Left lung (tissue), 10 donors: ENCODE results near the gene MYH16. TPM values are rescaled to one million over a fixed set of nuclear protein-coding genes. Genes with fewer than 3 reads are reported as not detected.
"Not testable (repeated sequence)": the region's sequence is repeated elsewhere in the genome, so short reads cannot be mapped to it uniquely, and the experiment has no call there.

Source experiments
- ATAC-seq: fragments of 200-7000 bp; cut with Tn5 transposase; one replicate; pipeline ENCODE4 v1.9.1; 2020; ENCODE audit warnings: moderate library complexity
- DNase-seq, 4 donors: peaks; one replicate each; pipeline ENCODE4 v3.0.0-alpha.2; 2013 to 2020
- H3K27ac ChIP-seq, 2 donors: fragments of 200-600 bp; sonication (generic) in 1 of 2; one replicate each; pipeline versions ENCODE4 v1.5.0 to v1.8.0; 2020 to 2021
- H3K27me3 ChIP-seq, 2 donors: fragments of 200-600 bp; sonication (generic) in 1 of 2; one replicate each; pipeline versions ENCODE4 v1.5.0 to v1.8.0; 2020 to 2021
- H3K36me3 ChIP-seq, 2 donors: fragments of 200-600 bp; sonication (generic) in 1 of 2; one replicate each; pipeline versions ENCODE4 v1.5.0 to v1.8.0; 2020 to 2021
- H3K4me1 ChIP-seq, 2 donors: fragments of 200-600 bp; one replicate each; pipeline ENCODE4 v1.8.0; 2021
- H3K4me3 ChIP-seq, 2 donors: fragments of 200-600 bp; sonication (generic) in 1 of 2; one replicate each; pipeline versions ENCODE4 v1.5.0 to v1.8.0; 2020 to 2021; ENCODE audit warnings: mild to moderate bottlenecking in 1 of 2
- H3K9me3 ChIP-seq, 2 donors: fragments of 200-600 bp; sonication (generic) in 1 of 2; one replicate each; pipeline versions ENCODE4 v1.5.0 to v1.8.0; 2020 to 2021
- intact Hi-C, 2 donors: fragments of 100-400 bp; cut with DNase I; formaldehyde crosslinking; loops; one replicate each; pipeline versions ENCODE4 v1.11.2 to v1.14.2; 2022
- polyA plus RNA-seq, 6 donors: library from polyadenylated mRNA; unstranded; fragments of 120-200 nt; gene quantifications; one replicate each; pipeline ENCODE4 v1.2.1, GENCODE V29; 2013; ENCODE audit not compliant: insufficient read length in 6 of 6
- total RNA-seq, 2 donors: library from RNA; stranded (reverse); fragmentation: NEBNext Ultra II Directional; extraction: Animal tissue kit (Norgen Biotek cat#: 25700); gene quantifications; one replicate each; pipeline ENCODE4 v1.2.1, GENCODE V29; 2021
- TF ChIP-seq, protein P1 (sequence below), 2 donors: fragments of 200-600 bp; sonication (generic) in 1 of 2; IDR thresholded peaks; one replicate each; pipeline versions ENCODE4 v1.5.0 to v1.8.0; 2021; ENCODE audit warnings: antibody characterized with exemption in 2 of 2
- donor health status: DM: no; HTN: yes; CAD: no.
- donor health status: DM: no; HTN: no; CAD: no.

The MYH16 gene
- total and polyA plus RNA-seq, 8 donors = 0.04 to 0.49 (median 0.24) TPM; not detected in 4

DNA sequence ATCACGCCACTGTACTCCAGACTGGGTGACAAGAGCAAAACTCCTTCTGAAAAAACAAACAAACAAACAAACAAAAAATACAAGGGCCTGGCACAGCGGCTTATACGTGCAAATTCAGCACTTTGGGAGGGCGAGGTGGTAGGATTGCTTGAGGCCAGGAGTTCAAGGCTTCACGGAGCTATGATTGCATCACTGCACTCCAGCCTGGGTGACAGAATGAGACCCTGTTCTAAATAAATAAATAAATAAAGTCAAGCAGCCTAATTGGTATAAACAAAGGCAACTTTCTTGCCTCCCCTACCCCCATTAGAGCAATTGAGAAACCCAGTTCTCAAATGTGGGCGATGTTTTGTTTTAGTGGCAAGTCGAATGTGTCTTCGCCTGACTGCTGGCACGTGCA is 38.5 kb upstream of the MYH16 start:
- Histone ChIP-seq H3K27ac (no peak overlapping the region), H3K4me3 (no peak overlapping the region), H3K27me3 (no peaks in the 10 kb centered on the region), H3K36me3 (no peaks in the 10 kb centered on the region), H3K4me1 (no peaks in the 10 kb centered on the region), H3K9me3 (no peaks in the 10 kb centered on the region)
- no peak for DNase-seq
- intact Hi-C loops = no loop called here
- TF ChIP-seq, protein P1, sequence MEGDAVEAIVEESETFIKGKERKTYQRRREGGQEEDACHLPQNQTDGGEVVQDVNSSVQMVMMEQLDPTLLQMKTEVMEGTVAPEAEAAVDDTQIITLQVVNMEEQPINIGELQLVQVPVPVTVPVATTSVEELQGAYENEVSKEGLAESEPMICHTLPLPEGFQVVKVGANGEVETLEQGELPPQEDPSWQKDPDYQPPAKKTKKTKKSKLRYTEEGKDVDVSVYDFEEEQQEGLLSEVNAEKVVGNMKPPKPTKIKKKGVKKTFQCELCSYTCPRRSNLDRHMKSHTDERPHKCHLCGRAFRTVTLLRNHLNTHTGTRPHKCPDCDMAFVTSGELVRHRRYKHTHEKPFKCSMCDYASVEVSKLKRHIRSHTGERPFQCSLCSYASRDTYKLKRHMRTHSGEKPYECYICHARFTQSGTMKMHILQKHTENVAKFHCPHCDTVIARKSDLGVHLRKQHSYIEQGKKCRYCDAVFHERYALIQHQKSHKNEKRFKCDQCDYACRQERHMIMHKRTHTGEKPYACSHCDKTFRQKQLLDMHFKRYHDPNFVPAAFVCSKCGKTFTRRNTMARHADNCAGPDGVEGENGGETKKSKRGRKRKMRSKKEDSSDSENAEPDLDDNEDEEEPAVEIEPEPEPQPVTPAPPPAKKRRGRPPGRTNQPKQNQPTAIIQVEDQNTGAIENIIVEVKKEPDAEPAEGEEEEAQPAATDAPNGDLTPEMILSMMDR (IDR thresholded peaks at IDR 0.05) = no peak
- no peak for ATAC-seq

DNA sequence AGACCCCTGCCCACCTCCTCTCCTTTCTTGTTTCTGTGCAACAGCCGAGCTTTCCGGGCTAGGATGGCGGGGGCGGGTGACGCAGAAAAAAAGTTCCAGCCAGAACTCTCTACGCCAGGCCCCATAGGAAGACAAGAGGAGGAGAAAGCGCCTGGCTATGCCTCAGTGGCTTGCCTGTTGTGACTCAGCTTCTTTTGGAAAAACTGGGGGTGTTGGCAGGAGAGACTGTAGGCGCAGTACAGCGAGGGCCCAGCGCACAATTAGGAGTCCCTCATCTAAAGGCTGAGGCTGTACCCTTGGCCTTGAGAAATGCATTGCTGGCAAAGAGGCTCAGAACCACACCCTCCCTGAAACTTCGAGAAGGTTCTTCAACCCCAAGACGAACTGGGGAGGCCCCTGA is 36.7 kb upstream of the MYH16 start:
- H3K9me3 ChIP-seq = no peaks in the 10 kb centered on the region
- no peaks in the 10 kb centered on the region for H3K27me3 ChIP-seq
- no peak for DNase-seq
- no peaks in the 10 kb centered on the region for H3K36me3 ChIP-seq
- H3K27ac ChIP-seq = no peak overlapping the region
- no peaks in the 10 kb centered on the region for H3K4me1 ChIP-seq
- intact Hi-C loops = no loop called here
- no peak overlapping the region for H3K4me3 ChIP-seq
- TF ChIP-seq, protein P1 (IDR thresholded peaks at IDR 0.05) = no peak
- no peak for ATAC-seq

DNA sequence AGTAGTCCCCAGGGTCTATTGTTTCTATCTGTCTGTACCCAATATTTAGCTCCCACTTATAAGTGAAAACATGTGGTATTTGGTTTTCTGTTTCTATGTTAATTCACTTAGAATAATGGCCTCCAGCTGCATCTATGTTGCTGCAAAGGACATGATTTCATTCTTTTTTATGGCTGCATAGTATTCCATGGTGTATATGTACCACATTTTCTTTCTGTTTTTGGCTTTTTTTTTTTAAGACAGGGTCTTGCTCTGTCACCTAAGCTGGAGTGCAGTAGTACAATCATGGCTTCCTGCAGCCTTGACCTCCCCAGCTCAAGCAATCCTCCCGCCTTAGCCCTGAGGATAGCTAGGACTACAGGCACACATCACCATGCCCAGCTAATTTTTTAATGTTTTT is 34.8 kb upstream of the MYH16 start:
- H3K27me3 ChIP-seq, intact Hi-C loops, H3K9me3 ChIP-seq, H3K27ac ChIP-seq, ATAC-seq, DNase-seq, H3K36me3 ChIP-seq, H3K4me1 ChIP-seq, H3K4me3 ChIP-seq: not testable (repeated sequence)

DNA sequence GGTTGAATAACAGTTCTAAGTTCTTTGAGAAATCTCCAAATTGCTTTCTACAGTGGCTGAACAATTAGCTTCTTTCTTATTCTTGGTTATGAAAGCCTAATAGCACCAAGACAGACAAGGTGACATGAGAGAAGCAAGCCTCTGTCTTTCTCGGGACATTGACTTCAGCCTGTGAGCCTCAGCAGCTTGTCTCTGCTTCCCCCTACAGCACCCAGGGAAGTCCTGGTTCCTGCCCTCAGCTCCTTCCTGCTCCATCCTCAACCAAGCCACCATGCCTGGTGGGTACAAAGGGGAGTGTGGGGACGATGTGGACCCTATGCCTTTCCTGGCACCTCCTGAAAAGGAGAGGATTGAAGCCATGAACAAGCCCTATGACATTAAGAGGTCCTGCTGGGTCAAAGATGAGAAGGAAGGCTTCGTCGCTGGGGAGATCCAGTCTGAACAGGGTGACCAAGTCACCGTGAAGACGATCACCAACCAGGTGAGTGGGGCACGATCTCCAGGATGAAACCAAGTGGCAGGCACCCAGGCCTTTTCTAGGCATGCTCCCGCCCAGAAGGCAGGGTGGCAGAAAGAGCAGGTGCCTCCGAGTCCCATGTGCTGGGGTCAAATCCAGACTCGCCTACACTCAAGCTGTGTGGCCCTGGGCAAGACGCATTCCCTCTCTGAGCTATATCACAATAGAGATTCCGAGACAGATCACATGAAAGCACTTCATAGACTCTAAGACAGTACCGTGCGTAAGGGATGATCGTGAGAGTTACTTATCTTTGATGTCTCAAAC is 33.9 kb upstream of the MYH16 start:
- Histone ChIP-seq H3K4me1 (no peaks in the 10 kb centered on the region), H3K4me3 (no peak overlapping the region), H3K36me3 (no peaks in the 10 kb centered on the region), H3K27ac (no peak overlapping the region), H3K27me3 (no peaks in the 10 kb centered on the region), H3K9me3 (no peaks in the 10 kb centered on the region)
- DNase-seq = no peak
- no peak for ATAC-seq
- intact Hi-C loops = no loop called here
- TF ChIP-seq, protein P1 (IDR thresholded peaks at IDR 0.05) = no peak

DNA sequence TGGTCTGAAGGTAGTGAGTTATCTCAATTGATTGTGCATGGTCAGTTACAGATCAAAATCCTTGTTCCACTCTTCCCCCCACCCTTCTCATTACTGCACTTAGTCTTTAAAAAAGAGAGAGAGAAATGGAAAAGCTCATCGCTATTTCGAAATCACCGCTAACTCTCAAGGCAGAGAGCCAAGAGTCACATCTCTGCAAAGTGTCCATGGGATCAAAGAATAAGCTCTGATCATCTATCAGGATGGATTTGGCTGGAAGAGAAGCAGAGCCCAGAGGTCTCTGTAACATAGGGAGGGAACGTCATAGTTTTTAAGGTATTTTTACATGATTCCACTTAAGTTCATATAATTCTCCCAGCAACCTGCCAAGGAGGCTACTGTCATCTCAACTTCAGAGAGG is 30.0 kb upstream of the MYH16 start:
- no peaks in the 10 kb centered on the region for H3K36me3 ChIP-seq
- DNase-seq = no peak

More for the DNA sequence above, 30.0 kb upstream of the MYH16 start:
- intact Hi-C loops = no loop called here
- TF ChIP-seq, protein P1 (IDR thresholded peaks at IDR 0.05) = no peak
- H3K4me3 ChIP-seq = no peak overlapping the region
- ATAC-seq = no peak
- H3K27me3 ChIP-seq = no peaks in the 10 kb centered on the region
- no peaks in the 10 kb centered on the region for H3K4me1 ChIP-seq
- H3K27ac ChIP-seq = no peak overlapping the region
- no peaks in the 10 kb centered on the region for H3K9me3 ChIP-seq
